Pancreas (tissue), 10 donors: ENCODE data around the gene PITX1. TPM values are rescaled to one million over a fixed set of nuclear protein-coding genes. Genes with fewer than 3 reads are reported as not detected.
A peak's percentile ranks its signal among the peaks of the same experiment; 100 is the strongest.

Experiments
- ATAC-seq, 4 donors: fragments of 200-7000 bp; cut with Tn5 transposase; one replicate each; pipeline versions ENCODE4 v1.8.0 to v1.9.1; 2020; ENCODE audit warnings: mild to moderate bottlenecking in 4 of 4, moderate library complexity in 4 of 4
- DNase-seq, 6 donors: peaks; one replicate each; pipeline ENCODE4 v3.0.0-alpha.2; 2020
- FAIRE-seq: peaks from 2 replicates; lab custom pipeline; 2012; peaks lifted over from hg19 to GRCh38; lab: Jason Lieb, UNC
- H3K27ac ChIP-seq, 4 donors: fragments of 200-600 bp; sonication (generic); 1 replicate in 3 of 4; 2 replicates in 1 of 4; pipeline versions ENCODE4 v1.5.0 to v1.8.0; 2020
- H3K27me3 ChIP-seq, 4 donors: fragments of 200-600 bp; one replicate each; pipeline ENCODE4 v1.8.0; 2021
- H3K36me3 ChIP-seq, 3 donors: fragments of 200-600 bp; sonication (generic) in 1 of 3; one replicate each; pipeline versions ENCODE4 v1.5.0 to v1.8.0; 2020 to 2021
- H3K4me1 ChIP-seq, 3 donors: fragments of 200-600 bp; one replicate each; pipeline ENCODE4 v1.8.0; 2021
- H3K4me3 ChIP-seq, 4 donors: fragments of 200-600 bp; sonication (generic) in 2 of 4; one replicate each; pipeline versions ENCODE4 v1.5.0 to v1.8.0; 2020 to 2021
- H3K9me3 ChIP-seq, 4 donors: fragments of 200-600 bp; one replicate each; pipeline ENCODE4 v1.8.0; 2021
- CTCF ChIP-seq, 4 donors: fragments of 200-600 bp; sonication (generic) in 3 of 4; IDR thresholded peaks; one replicate each; pipeline versions ENCODE4 v1.5.0 to v1.8.0; 2021; ENCODE audit warnings: antibody characterized with exemption in 4 of 4
- WGBS, 2 donors: extraction: QIAGEN DNeasy Blood & Tissue Kit; methylation state at CpG; one replicate each; pipeline ENCODE4 v1.1.7; 2013; 5-methylcytosine and 5-hydroxymethylcytosine counted together
- intact Hi-C, 3 donors: fragments of 100-400 bp; cut with DNase I; formaldehyde crosslinking; loops; one replicate each; pipeline versions ENCODE4 v1.11.1 to v1.14.2; 2022
- polyA plus RNA-seq, 2 donors: library from polyadenylated mRNA; stranded (reverse); fragments of 200-250 nt; gene quantifications; one replicate each; pipeline ENCODE4 v1.2.3, GENCODE V29; 2013
- total RNA-seq, 6 donors: library from RNA; stranded (reverse); fragmentation: NEBNext Ultra II Directional in 4 of 6; extraction: Animal tissue kit (Norgen Biotek cat#: 25700) in 4 of 6; gene quantifications; one replicate each; pipeline versions ENCODE4 v1.2.1 to v1.2.4, GENCODE V29; 2021 to 2023
- donor health status: healthy with polysubstance abuse.
- donor health status: DM: no; HTN: no; CAD: no; lungs with moderate emphysema.
- donor health status: DM: no; HTN: no; CAD: no.
- donor health status: control.
- donor health status: control.
- donor health status: Bipolar disorder and iron deficiency.
- donor health status: DM: yes; HTN: yes; CAD: no.
- donor health status: DM: no; HTN: no; CAD: no.
- donor health status: DM: no; HTN: no; CAD: no.
- donor health status: DM: yes; HTN: yes; CAD: no.

PITX1 gene
- total and polyA plus RNA-seq, 8 donors: 0.12 to 0.28 (median 0.17) TPM; not detected in 4

- DNase-seq: peak in 2 of 6 donors; percentile 69 to 80
- Histone ChIP-seq H3K27me3 (peaks cover 4 to 69% (median 29%) of the 10 kb centered on the region in 4 donors), H3K9me3 (no peaks in the 10 kb centered on the region), H3K36me3 (no peaks in the 10 kb centered on the region), H3K27ac (no peak overlapping the region), H3K4me3 (peak overlapping the region; percentile 7 to 56 (median 22)), H3K4me1 (peaks cover 0 to 22% (median 6%) of the 10 kb centered on the region in 3 donors)
- peak; percentile 33 to 54 (median 45) for ATAC-seq
- WGBS, 2 donors: 2 to 4% methylated on average over 65 to 89 of the region's 89 CpGs
- TF ChIP-seq CTCF (IDR thresholded peaks at IDR 0.05): no peak
- intact Hi-C loops: no loop called here
- FAIRE-seq: no peak
Measured at GRCh38 chr5:135032999-135033861, 798 bp downstream of the PITX1 start.

- Histone ChIP-seq H3K27me3 (peaks cover 7 to 71% (median 28%) of the 10 kb centered on the region in 4 donors), H3K27ac (no peak overlapping the region), H3K4me3 (peak overlapping the region in 1 of 4 donors; percentile 56), H3K9me3 (no peaks in the 10 kb centered on the region), H3K36me3 (no peaks in the 10 kb centered on the region), H3K4me1 (peaks cover 0 to 22% (median 6%) of the 10 kb centered on the region in 3 donors)
- FAIRE-seq (no peak), DNase-seq (no peak), ATAC-seq (no peak)
- TF ChIP-seq CTCF (IDR thresholded peaks at IDR 0.05): no peak
- WGBS, 2 donors: 11 to 12% methylated on average over 18 of the region's 18 CpGs
- intact Hi-C loops: no loop called here
Measured at GRCh38 chr5:135032695-135032998, 1.4 kb downstream of the PITX1 start.

GRCh38 chr5:135031813-135032694 lies 2.0 kb downstream of the PITX1 start:
- peaks cover 7 to 69% (median 27%) of the 10 kb centered on the region in 4 donors for H3K27me3 ChIP-seq
- 28 to 29% methylated on average over 15 of the region's 15 CpGs for WGBS, 2 donors
- peak in 1 of 6 donors; percentile 13 for DNase-seq
- H3K9me3 ChIP-seq: no peaks in the 10 kb centered on the region
- FAIRE-seq: peak; percentile 32
- intact Hi-C loops: no loop called here
- H3K27ac ChIP-seq: no peak overlapping the region
- peaks cover 0 to 22% (median 6%) of the 10 kb centered on the region in 3 donors for H3K4me1 ChIP-seq
- no peak overlapping the region for H3K4me3 ChIP-seq
- TF ChIP-seq CTCF (IDR thresholded peaks at IDR 0.05): no peak
- H3K36me3 ChIP-seq: no peaks in the 10 kb centered on the region
- no peak for ATAC-seq

- TF ChIP-seq CTCF (IDR thresholded peaks at IDR 0.05): no peak
- ATAC-seq (peak in 1 of 4 donors; percentile 3), FAIRE-seq (no peak), DNase-seq (peak in 1 of 6 donors; percentile 72)
- Histone ChIP-seq H3K4me1 (peaks cover 0 to 22% (median 6%) of the 10 kb centered on the region in 3 donors), H3K4me3 (peak overlapping the region in 2 of 4 donors; percentile 18 to 25), H3K27ac (no peak overlapping the region), H3K9me3 (no peaks in the 10 kb centered on the region), H3K36me3 (no peaks in the 10 kb centered on the region), H3K27me3 (peaks cover 7 to 64% (median 27%) of the 10 kb centered on the region in 4 donors)
- WGBS, 2 donors: 14 to 16% methylated on average over 48 to 57 of the region's 57 CpGs
- intact Hi-C loops: no loop called here
Measured at GRCh38 chr5:135030956-135031812, 2.8 kb downstream of the PITX1 start.
